ENCODE results near the gene STN1. TPM values are rescaled to one million over a fixed set of nuclear protein-coding genes. Genes with fewer than 3 reads are reported as not detected.
A peak's percentile ranks its signal among the peaks of the same experiment; 100 is the strongest.

STN1 gene
- total RNA-seq, 1 donor from 2014 or later, result 21.5 TPM

- Mint-ChIP-seq H3K36me3 (ENCODE audit: unreplicated experiment) (peaks cover 15% of the 10 kb centered on the region), H3K4me1 (ENCODE audit: unreplicated experiment) (peaks cover 76% of the 10 kb centered on the region), H3K27ac (ENCODE audit: unreplicated experiment) (no peak overlapping the region), H3K4me3 (ENCODE audit: unreplicated experiment) (no peak overlapping the region), H3K27me3 (ENCODE audit: unreplicated experiment) (no peaks in the 10 kb centered on the region), H3K9me3 (ENCODE audit: unreplicated experiment) (no peaks in the 10 kb centered on the region)
- TF ChIP-seq CTCF (IDR thresholded peaks at IDR 0.05), result no peak
- DNase-seq (ENCODE audit: extremely low spot score, unreplicated experiment), result no peak
These were observed 5.2 kb downstream of the STN1 start for GRCh38 chr10:103912759-103913158.

- peaks cover 69% of the 10 kb centered on the region for H3K4me1 Mint-ChIP-seq (ENCODE audit: unreplicated experiment)
- TF ChIP-seq CTCF (IDR thresholded peaks at IDR 0.05), result no peak
- no peak overlapping the region for H3K4me3 Mint-ChIP-seq (ENCODE audit: unreplicated experiment)
- no peaks in the 10 kb centered on the region for H3K9me3 Mint-ChIP-seq (ENCODE audit: unreplicated experiment)
- peaks cover 15% of the 10 kb centered on the region for H3K36me3 Mint-ChIP-seq (ENCODE audit: unreplicated experiment)
- DNase-seq (ENCODE audit: extremely low spot score, unreplicated experiment), result no peak
- no peaks in the 10 kb centered on the region for H3K27me3 Mint-ChIP-seq (ENCODE audit: unreplicated experiment)
- H3K27ac Mint-ChIP-seq (ENCODE audit: unreplicated experiment), result peak overlapping the region; percentile 75
These were observed 6.9 kb downstream of the STN1 start for GRCh38 chr10:103911021-103911459.

GRCh38 chr10:103910442-103911012 lies 7.5 kb downstream of the STN1 start:
- Mint-ChIP-seq H3K9me3 (ENCODE audit: unreplicated experiment) (no peaks in the 10 kb centered on the region), H3K27me3 (ENCODE audit: unreplicated experiment) (no peaks in the 10 kb centered on the region), H3K36me3 (ENCODE audit: unreplicated experiment) (peaks cover 15% of the 10 kb centered on the region), H3K4me1 (ENCODE audit: unreplicated experiment) (peaks cover 69% of the 10 kb centered on the region), H3K27ac (ENCODE audit: unreplicated experiment) (peak overlapping the region; percentile 75), H3K4me3 (ENCODE audit: unreplicated experiment) (no peak overlapping the region)
- TF ChIP-seq CTCF (IDR thresholded peaks at IDR 0.05), result no peak
- DNase-seq (ENCODE audit: extremely low spot score, unreplicated experiment), result no peak

GRCh38 chr10:103905441-103905840 lies 12.5 kb downstream of the STN1 start:
- H3K4me3 Mint-ChIP-seq (ENCODE audit: unreplicated experiment), result peak overlapping the region; percentile 2
- H3K27me3 Mint-ChIP-seq (ENCODE audit: unreplicated experiment), result no peaks in the 10 kb centered on the region
- H3K36me3 Mint-ChIP-seq (ENCODE audit: unreplicated experiment), result peaks cover 12% of the 10 kb centered on the region
- H3K4me1 Mint-ChIP-seq (ENCODE audit: unreplicated experiment), result peaks cover 50% of the 10 kb centered on the region
- DNase-seq (ENCODE audit: extremely low spot score, unreplicated experiment), result no peak
- no peak for TF ChIP-seq CTCF (IDR thresholded peaks at IDR 0.05)
- peak overlapping the region; percentile 86 for H3K27ac Mint-ChIP-seq (ENCODE audit: unreplicated experiment)
- H3K9me3 Mint-ChIP-seq (ENCODE audit: unreplicated experiment), result no peaks in the 10 kb centered on the region

GRCh38 chr10:103901299-103901698 lies 16.7 kb downstream of the STN1 start:
- no peaks in the 10 kb centered on the region for H3K9me3 Mint-ChIP-seq (ENCODE audit: unreplicated experiment)
- no peaks in the 10 kb centered on the region for H3K27me3 Mint-ChIP-seq (ENCODE audit: unreplicated experiment)
- peaks cover 22% of the 10 kb centered on the region for H3K36me3 Mint-ChIP-seq (ENCODE audit: unreplicated experiment)
- DNase-seq (ENCODE audit: extremely low spot score, unreplicated experiment), result no peak
- H3K27ac Mint-ChIP-seq (ENCODE audit: unreplicated experiment), result no peak overlapping the region
- TF ChIP-seq CTCF (IDR thresholded peaks at IDR 0.05), result no peak
- H3K4me3 Mint-ChIP-seq (ENCODE audit: unreplicated experiment), result no peak overlapping the region
- H3K4me1 Mint-ChIP-seq (ENCODE audit: unreplicated experiment), result peaks cover 56% of the 10 kb centered on the region

Measured in osteocyte (in vitro differentiated cells).